HG02759 (cell line): ENCODE results near the gene KRTCAP2.
"Not testable (repeated sequence)": the region's sequence is repeated elsewhere in the genome, so short reads cannot be mapped to it uniquely, and the experiment has no call there.

Experiments
- ATAC-seq: cut with Tn5 transposase; IDR thresholded peaks from one replicate; pipeline ENCODE4 v1.9.1; 2021; ENCODE audit warnings: mild to moderate bottlenecking, moderate library complexity; ENCODE audit not compliant: unreplicated experiment

KRTCAP2 gene

GRCh38 chr1:155172732-155173477 lies at the start of gene KRTCAP2:
Gene KRTCAP2, minus strand, starts transcription at chr1:155173304. Its CDS starts 80 bp downstream, at chr1:155173224.
- ATAC-seq: peak; percentile 80

DNA sequence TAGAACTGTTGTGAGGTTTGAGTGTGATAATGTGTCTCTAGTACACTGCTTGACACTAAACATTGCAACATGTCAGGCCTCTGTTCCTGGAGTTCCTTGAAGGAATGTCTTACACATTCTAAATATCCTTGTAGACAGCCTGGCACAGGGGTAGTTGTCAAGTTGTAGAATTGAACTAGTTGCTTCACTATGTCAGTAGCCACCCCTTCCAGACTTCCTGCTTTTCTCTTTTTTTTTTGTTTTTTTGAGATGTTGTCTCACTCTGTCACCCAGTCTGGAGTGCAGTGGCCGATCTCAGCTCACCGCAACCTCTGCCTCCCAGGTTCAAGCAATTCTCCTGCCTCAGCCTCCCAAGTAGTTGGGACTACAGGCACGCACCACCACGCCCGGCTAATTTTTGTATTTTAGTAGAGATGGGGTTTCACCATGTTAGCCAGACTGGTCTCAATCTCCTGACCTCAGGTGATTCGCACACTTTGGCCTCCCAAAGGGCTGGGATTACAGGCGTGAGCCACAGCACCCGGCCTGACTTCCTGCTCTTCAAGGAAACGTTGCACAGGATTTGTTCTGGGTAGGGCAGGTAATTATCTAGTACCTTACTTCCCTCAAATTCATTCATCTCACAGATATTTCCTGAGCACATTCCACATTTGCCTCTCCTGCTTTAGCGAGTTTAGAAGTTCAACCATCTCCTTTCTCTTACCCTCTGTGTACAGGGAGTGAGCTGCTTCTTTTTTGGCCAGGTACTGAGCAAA lies 47.3 kb upstream of the KRTCAP2 start:
- not testable (repeated sequence) for ATAC-seq

- ATAC-seq: no peak
Measured at GRCh38 chr1:155219592-155220031, 46.5 kb upstream of the KRTCAP2 start.

DNA sequence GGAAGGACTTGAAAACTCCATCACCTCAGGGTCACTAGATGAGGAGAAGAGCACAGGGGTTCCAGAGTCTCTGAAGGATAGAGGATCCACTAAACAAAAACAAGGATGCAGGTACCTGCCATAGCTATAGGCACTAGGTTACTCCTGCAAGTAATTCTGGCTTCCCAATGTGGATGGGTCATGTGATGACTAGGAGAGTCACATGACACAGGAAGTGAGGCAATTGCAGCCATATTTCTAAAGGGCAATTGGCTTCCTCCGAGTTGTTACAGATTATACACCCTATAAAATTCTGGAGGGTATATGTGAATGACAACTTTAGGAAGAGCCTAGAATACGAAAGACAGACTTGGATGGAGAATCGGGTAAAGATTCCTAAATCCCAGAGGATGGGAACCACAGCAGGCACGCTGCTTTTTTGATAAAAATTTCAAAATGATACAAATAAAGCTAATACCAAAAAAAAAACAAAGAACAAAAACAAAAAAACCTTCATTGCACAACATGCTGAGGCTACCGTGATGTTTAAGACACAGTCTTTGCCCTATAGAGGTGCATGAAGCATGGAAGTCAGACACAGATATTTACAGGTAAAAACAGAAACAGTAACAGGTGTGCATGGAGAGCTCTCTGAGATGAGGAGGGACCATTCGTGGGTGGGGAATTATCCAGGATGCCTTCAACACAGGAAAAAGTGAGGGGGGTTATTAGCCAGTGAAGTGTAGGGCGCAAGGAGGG lies 45.9 kb upstream of the KRTCAP2 start:
- ATAC-seq: no peak

DNA sequence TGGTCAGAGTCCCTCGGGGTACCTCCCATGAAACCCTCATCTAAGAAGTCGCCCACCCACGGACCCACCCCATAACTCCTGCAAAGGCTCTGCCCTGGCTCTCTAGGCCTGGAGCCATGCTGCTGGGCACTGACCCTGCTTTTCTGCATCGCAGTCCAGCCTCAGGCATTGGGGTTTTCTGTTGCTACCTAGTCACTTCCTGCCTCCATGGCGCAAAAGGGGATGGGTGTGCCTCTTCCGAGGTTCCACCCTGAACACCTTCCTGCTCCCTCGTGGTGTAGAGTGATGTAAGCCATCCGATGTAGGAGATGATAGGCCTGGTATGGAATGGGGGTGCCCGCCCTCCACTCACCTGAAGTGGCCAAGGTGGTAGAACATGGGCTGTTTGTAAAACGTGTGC lies 41.6 kb upstream of the KRTCAP2 start:
- not testable (repeated sequence) for ATAC-seq

DNA sequence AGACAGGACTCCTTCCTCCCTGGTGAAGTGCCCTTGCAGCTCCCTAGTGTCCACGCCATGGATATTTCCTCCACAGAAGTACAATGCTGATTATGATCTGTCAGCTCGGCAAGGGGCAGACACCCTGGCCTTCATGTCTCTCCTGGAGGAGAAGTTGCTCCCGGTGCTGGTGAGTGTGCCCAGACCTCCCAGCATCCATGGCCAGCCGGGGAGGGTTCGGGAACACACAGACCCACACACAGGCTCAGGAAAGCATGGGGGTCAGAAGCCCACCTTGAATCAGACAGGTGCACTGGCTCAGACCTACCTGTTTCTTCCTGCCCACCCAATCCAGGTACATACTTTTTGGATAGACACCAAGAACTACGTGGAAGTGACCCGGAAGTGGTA lies 38.9 kb upstream of the KRTCAP2 start:
- ATAC-seq: not testable (repeated sequence)

DNA sequence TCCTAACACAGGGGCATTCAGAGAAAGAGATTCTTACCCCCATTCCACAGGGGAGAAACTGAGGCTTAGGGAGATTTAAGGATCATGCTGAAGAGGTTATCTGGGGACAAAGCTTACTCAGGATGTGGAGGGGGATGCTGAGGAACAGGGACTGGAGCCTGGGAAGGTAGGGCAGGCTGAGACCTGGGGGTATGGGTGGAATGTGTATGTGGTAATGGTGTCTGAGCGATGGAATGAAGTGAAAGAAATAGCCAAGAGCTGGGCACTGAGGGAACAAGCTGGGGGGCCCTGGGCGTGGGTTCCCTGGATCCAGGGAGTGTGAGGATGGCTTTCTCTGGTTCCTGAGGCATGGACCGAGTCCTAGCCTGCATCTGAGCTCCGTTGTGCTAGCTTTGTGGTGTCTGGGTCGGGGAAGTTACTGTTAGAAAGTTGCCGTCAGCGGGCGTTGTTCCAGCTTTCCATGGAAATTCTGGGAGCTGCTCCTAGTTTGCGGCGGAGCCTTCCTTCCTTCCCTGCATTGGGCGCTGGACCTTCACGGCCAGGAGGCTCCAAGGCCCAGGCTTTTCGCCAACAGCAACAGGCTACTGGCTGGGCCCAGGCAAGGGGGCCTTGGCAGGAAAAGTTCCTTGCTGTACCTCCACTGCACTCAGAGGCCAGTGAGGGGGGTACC lies 38.4 kb upstream of the KRTCAP2 start:
- ATAC-seq: not testable (repeated sequence)

- ATAC-seq: no peak
Measured at GRCh38 chr1:155210314-155211104, 37.4 kb upstream of the KRTCAP2 start.

GRCh38 chr1:155209312-155209721 lies 36.2 kb upstream of the KRTCAP2 start:
- no peak for ATAC-seq

DNA sequence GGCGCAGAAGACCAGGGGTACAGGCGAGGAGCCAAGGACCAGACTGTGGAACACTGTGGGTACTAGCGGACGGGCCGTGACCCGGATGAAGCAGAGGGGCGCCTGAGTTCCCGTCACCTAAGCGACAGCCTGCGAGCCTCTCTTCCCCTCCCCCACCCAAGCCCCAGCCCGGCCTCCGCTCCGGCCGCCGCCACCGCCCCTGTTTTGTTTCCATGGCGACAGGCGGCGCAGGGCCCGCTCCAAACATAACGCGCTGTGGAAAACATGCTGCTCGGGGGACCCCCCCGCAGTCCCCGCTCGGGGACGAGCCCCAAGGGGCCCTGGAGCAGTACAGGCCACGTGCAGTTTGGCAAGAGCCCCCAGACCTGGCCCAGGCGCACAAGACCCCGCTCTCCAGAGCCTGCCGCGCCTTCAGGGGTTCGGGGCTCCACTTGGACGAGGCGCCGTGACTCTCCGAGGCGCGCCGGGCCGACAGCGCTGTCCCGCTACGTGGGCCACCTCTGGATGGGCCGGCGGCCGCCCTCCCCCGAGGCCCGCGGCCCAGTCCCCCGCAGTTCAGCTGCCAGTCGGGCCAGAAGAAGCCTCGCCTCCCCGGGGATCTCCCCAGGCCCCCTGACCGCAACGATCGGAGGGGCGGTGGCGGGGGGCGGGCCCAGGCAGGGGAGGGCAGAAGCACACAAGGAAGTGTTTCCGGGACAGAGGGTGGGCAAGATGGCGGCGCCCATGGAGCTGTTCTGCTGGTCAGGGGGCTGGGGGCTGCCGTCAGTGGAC lies 35.6 kb upstream of the KRTCAP2 start, which contains the start of gene MTX1:
MTX1 (plus strand) TSS at position 155 of the 771 bp plus-strand sequence; CDS start at position 265, 110 bp downstream.
- ATAC-seq: peak; percentile 76

DNA sequence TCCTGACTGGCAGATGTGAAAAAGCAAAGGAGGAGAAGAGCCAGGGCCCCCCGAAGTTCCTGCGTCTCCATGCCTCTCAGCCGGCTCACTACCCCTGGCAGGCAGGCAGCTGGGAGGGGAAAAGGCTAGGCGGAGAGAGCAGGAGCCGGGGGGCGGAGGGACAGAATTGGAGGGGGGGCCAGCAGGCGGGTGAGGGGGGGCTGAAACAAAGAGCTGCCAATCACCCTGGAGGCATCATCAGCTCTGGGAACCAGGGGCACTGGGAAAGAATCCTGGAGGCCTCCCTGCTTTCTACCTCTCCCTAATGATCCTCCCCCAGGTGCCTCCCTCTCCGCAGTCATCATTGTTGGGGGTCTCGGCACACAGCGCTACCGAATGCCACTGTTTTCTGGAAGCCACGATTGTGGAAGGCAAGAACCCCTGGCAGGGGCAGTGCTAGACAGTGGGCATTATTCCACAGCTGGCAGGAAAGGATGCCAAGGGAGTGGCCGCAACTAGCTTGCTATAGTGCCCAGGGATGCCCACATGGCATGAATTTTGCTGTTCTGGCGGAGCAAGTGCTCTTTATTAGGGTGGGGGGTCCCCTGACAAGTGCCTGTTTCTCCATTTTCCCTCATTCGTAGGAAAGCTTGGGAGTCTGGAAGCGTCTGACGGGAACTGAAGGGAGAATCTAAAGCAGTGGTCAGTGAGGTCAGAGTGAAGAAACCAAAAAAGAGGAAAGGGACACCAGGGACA lies 34.9 kb upstream of the KRTCAP2 start, which contains the start of gene THBS3:
THBS3 (minus strand) TSS at position 92 of the 735 bp plus-strand sequence; CDS start at position 71, 21 bp downstream.
- no peak for ATAC-seq

DNA sequence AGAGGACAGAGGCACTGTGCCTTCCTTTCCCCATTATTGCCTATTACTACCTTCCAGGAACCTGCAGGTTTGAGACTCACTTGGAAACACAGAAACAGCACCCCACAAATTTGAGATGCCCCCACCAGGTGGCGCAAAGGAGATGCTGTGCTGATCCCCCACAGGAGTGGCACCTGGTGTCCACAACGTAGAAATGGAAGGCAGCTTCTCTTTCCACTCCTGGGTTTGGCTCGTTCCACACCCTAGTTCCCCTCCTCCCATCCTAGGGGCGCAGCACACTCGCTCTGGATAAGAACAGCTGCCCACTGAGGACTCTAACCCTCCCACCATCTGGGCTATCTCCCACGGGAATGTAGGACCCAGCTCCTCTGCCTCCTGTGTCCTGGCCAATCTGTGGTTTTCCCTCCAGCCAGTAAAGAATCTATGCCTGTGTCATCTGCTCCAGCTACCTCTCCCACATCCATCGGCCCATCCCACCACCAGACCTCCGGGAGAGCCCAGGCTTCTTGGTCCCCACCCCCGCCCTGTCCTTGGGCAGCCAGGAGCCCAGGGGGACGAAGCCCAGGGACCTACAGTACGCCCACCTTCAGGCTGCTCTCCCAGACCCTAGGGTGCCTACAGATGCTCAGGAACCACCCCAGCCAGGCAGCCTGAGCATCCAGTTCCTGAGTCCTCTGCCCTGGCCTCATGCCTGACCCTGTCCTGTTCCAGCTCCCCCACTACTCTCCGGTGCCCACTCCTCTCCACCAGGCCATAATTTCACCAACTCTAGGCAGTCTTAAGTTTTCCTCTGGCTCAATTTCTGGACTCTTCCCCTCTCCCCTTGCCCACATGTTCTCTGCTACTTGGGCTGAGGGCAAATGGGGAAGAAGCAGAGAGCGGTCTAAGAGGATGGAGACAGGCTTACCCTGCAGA lies 34.0 kb upstream of the KRTCAP2 start:
- ATAC-seq: no peak

DNA sequence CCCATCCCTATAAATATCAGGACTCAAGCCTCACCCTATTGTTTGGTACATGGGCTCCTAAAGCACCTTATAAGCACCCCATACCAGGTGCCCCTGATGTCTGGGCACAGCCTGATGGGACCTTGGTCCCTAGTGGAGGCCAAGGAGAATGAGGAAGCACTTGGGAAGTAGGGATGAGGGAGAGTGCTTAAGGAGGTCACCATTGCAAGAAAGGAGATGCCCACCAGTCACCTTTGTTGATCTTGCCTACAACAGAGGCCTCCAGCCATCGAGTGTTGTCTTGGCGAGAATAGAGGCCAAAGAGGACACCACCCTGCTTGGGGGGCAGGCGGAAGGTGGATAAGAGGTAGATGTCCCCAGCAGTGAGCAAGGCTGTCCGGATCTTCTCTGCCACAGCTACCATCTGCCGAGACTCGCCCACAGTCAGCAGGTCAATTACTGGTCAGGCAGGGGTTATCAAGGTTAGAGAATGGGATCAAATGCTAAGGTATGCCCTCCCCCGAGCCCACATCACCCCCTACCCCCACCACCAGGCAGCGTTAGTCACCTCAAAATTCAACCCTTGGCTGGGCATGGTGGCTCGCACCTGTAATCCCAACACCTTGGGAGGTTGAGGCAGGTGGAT lies 33.0 kb upstream of the KRTCAP2 start:
- no peak for ATAC-seq

DNA sequence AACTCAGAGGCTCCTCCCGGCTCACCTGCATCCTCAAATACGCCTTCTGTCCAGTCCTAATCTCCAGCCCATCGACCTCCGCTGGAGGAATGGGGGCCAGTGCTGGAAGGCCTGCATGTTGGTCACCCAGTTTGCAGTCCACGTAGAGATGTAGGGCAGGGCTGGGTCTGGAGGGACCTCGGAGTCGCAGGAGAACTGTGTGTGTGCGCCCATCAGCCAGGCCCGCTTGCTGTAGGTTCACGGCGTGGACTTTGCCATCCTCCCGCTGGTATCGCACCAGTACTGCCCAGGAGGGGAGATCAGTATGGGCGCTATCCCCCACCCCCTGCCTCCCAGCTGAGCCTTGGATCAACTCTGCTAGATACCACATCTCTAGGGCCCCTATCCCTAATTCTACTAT lies 31.9 kb upstream of the KRTCAP2 start:
- no peak for ATAC-seq

DNA sequence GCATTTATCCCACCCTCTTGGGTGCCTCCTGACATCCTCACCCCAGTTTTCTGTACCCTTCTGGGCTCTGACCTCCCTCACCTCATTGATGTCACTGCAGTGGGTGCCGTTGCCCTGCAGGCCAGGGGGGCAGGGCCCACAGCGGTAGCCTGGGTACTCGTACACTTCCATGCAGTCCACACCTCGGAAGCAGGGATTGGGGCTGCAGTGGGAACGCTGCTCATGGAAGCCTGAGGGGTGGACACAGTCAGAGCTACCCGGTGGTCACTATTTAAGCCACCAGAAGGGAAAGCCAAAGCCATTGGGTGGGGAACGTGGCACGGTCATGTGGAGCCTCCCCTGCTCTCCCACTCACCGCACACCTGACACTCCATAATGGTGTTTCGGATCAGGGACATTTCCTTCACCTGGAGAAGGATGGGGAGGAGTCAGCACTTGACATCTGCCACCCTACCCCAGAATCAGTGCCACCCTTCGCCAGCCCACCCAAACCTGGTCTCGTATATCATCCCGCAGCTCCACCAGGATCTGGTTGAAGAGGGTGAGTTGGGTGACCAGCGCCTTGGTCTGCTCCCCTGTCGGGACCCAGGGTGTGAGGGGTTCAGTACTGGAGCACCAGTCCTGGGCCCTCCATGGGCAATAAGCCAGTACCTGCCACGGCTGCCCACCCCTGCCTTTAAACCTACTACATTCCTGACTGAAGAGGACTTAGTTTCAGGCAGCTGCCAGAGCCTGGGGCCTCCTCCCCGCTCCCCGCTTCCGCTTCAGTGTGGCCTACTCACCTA lies 29.8 kb upstream of the KRTCAP2 start:
- no peak for ATAC-seq

DNA sequence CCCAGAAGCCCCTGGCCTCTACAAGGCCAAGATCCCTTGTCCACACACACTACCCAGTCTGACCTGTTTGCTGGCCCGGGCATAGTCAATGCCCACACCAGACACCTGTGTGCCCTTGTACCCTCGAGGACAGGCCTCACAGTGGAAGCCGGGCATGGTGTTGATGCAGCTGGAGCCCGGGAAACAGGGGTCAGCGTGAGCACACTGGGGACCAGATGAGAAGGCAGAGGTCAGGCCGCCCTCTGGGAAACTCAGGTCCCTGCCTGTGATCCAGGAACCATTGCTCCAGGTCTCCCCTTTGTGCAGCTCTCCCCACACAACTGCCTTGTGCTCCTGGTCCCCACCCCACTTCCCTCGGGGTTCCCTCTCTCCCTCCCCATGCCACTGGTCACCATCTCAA lies 29.1 kb upstream of the KRTCAP2 start:
- no peak for ATAC-seq
